ENCODE data around the gene SMC6. TPM values are rescaled to one million over a fixed set of nuclear protein-coding genes. Genes with fewer than 3 reads are reported as not detected.

SMC6 gene
- polyA plus RNA-seq, 1 donor (not counting 4 experiments of a cell fraction or from before 2014, with no cell fraction given), result 24.4 TPM

DNA sequence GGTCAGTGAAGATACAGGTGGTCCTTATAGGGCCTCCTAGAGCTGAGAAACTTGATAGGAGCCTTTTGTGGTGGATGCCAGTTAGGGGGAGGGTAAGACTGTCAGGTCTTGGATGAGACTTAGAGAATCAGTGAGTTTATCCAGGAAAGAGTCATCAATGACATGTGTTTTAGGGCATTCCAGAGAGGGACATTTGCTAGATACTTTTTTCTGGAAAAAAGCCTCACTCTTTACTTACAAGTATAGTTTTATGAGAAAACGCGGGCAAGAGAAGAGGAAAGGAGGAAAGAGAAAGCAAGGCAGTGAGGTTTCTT is 38.2 kb upstream of the SMC6 start:
- dilution Hi-C loops (cut with MboI; ENCODE audit: extremely low pct_ligation_motif_present, low sequenced_read_pairs), result no loop called here
- TF ChIP-seq, protein P1, sequence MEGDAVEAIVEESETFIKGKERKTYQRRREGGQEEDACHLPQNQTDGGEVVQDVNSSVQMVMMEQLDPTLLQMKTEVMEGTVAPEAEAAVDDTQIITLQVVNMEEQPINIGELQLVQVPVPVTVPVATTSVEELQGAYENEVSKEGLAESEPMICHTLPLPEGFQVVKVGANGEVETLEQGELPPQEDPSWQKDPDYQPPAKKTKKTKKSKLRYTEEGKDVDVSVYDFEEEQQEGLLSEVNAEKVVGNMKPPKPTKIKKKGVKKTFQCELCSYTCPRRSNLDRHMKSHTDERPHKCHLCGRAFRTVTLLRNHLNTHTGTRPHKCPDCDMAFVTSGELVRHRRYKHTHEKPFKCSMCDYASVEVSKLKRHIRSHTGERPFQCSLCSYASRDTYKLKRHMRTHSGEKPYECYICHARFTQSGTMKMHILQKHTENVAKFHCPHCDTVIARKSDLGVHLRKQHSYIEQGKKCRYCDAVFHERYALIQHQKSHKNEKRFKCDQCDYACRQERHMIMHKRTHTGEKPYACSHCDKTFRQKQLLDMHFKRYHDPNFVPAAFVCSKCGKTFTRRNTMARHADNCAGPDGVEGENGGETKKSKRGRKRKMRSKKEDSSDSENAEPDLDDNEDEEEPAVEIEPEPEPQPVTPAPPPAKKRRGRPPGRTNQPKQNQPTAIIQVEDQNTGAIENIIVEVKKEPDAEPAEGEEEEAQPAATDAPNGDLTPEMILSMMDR (optimal IDR thresholded peaks at IDR 0.05 in 1 of 3, IDR thresholded peaks at IDR 0.05 in 1 of 3, conservative IDR thresholded peaks at IDR 0.05 in 1 of 3; ENCODE audit: extremely low read depth in 1 of 3, insufficient read depth in 2 of 3, low read length in 3 of 3), result no peak
- Histone ChIP-seq H3K9me3 (ENCODE audit: control insufficient read depth, low read depth, low read length) (no peaks in the 10 kb centered on the region), H3K9me1 (ENCODE audit: control insufficient read depth, extremely low read depth, insufficient read depth, low read length) (no peaks in the 10 kb centered on the region), H3K4me2 (ENCODE audit: control insufficient read depth, extremely low read depth, insufficient read depth, low read depth, low read length) (no peak overlapping the region), H3K27me3 (ENCODE audit: control insufficient read depth, extremely low read depth, insufficient read depth, low read length) (no peaks in the 10 kb centered on the region), H3K36me3 (ENCODE audit: control insufficient read depth in 2 of 2, extremely low read depth in 1 of 2, insufficient read depth in 2 of 2, low read length in 2 of 2) (no peaks in the 10 kb centered on the region), H3K79me2 (ENCODE audit: control insufficient read depth, insufficient read depth, low read length) (no peaks in the 10 kb centered on the region), H3K27ac (ENCODE audit: control insufficient read depth, insufficient read depth, low read length) (no peak overlapping the region), H3K9ac (ENCODE audit: control insufficient read depth, extremely low read depth, insufficient read depth, low read length) (no peak overlapping the region), H2AFZ (ENCODE audit: control insufficient read depth, low read length) (no peak overlapping the region), H3K4me1 (ENCODE audit: control insufficient read depth, extremely low read depth, insufficient read depth, low read length) (no peaks in the 10 kb centered on the region), H4K20me1 (ENCODE audit: control insufficient read depth, extremely low read depth, insufficient read depth, low read length) (no peaks in the 10 kb centered on the region), H3K4me3 (ENCODE audit: control insufficient read depth in 2 of 3, extremely low read depth in 1 of 3, insufficient read depth in 2 of 3, low read depth in 1 of 3, low read length in 3 of 3) (no peak overlapping the region)
- no peak for DNase-seq (ENCODE audit: low read depth, low spot score)
- FAIRE-seq, result no peak

DNA sequence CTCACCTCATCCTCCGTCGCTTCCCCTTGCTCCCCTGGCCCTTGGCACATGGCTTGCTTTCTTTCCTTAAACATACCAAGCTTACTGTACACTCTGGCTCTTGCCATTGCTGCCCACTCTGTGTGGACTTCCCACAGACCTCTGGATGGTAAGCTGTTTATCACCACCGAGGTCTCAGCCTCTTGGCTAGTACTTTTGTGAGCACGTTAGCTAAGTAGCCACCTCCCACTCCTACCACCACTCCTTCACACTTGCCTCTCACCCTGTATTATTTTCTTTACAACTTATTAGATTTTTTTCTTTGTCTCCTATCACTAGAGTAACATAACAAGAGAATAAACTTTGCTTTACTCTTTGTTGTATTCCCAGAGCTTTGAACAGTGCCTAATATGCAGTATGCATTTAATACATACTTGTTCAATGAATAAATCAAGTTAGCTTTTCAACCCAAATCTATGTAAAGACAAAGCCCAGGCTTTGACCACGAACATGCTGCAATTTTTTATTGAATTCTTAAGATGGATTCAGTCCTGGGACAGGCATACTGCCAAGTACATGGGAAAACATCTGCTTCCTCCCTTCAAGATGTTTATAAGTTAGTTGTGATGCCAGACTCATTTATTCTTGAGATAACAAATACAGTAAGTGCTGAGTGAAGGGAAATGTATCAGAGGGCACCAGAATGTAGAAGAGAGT is 37.7 kb upstream of the SMC6 start:
- H3K79me2 ChIP-seq (ENCODE audit: control insufficient read depth, insufficient read depth, low read length), result no peaks in the 10 kb centered on the region
- dilution Hi-C loops (cut with MboI; ENCODE audit: extremely low pct_ligation_motif_present, low sequenced_read_pairs), result no loop called here
- no peak overlapping the region for H3K4me3 ChIP-seq (ENCODE audit: control insufficient read depth in 2 of 3, extremely low read depth in 1 of 3, insufficient read depth in 2 of 3, low read depth in 1 of 3, low read length in 3 of 3)
- FAIRE-seq (no peak), DNase-seq (ENCODE audit: low read depth, low spot score) (no peak)
- H3K9me3 ChIP-seq (ENCODE audit: control insufficient read depth, low read depth, low read length), result no peaks in the 10 kb centered on the region
- no peak overlapping the region for H3K4me2 ChIP-seq (ENCODE audit: control insufficient read depth, extremely low read depth, insufficient read depth, low read depth, low read length)
- H3K4me1 ChIP-seq (ENCODE audit: control insufficient read depth, extremely low read depth, insufficient read depth, low read length), result no peaks in the 10 kb centered on the region
- H3K9me1 ChIP-seq (ENCODE audit: control insufficient read depth, extremely low read depth, insufficient read depth, low read length), result no peaks in the 10 kb centered on the region
- TF ChIP-seq, protein P1 (optimal IDR thresholded peaks at IDR 0.05 in 1 of 3, IDR thresholded peaks at IDR 0.05 in 1 of 3, conservative IDR thresholded peaks at IDR 0.05 in 1 of 3; ENCODE audit: extremely low read depth in 1 of 3, insufficient read depth in 2 of 3, low read length in 3 of 3), result no peak
- TF ChIP-seq EZH2 (IDR thresholded peaks at IDR 0.05; ENCODE audit: low read length), result no peak
- no peaks in the 10 kb centered on the region for H3K36me3 ChIP-seq (ENCODE audit: control insufficient read depth in 2 of 2, extremely low read depth in 1 of 2, insufficient read depth in 2 of 2, low read length in 2 of 2)
- no peak overlapping the region for H3K27ac ChIP-seq (ENCODE audit: control insufficient read depth, insufficient read depth, low read length)
- H3K27me3 ChIP-seq (ENCODE audit: control insufficient read depth, extremely low read depth, insufficient read depth, low read length), result no peaks in the 10 kb centered on the region
- no peak overlapping the region for H3K9ac ChIP-seq (ENCODE audit: control insufficient read depth, extremely low read depth, insufficient read depth, low read length)
- H2AFZ ChIP-seq (ENCODE audit: control insufficient read depth, low read length), result no peak overlapping the region
- no peaks in the 10 kb centered on the region for H4K20me1 ChIP-seq (ENCODE audit: control insufficient read depth, extremely low read depth, insufficient read depth, low read length)
